K562 (cell line): ENCODE measurements around the gene NT5DC1.

Experiments
- ASH1L ChIP-seq: fragments of 450-650 bp; IDR thresholded peaks from 2 replicates; pipeline ENCODE4 v1.6.1; 2018; ENCODE audit warnings: borderline replicate concordance, mild to moderate bottlenecking, low read depth; ENCODE audit not compliant: partially characterized antibody
- YY1 ChIP-seq, 3 experiments: IDR thresholded peaks; 2 replicates each; pipeline ENCODE4 v1.6.1; 2011; ENCODE audit warnings: low read length in 2 of 3, mild to moderate bottlenecking in 2 of 3, moderate library complexity in 2 of 3, borderline replicate concordance in 1 of 3, control low read depth in 1 of 3, low read depth in 1 of 3; ENCODE audit not compliant: insufficient read depth in 3 of 3, insufficient replicate concordance in 2 of 3, control insufficient read depth in 1 of 3, insufficient read length in 1 of 3; ENCODE audit errors: extremely low read depth in 1 of 3
- ZNF717 ChIP-seq: fragments of 250-450 bp; sonication (Bioruptor Pico); IDR thresholded peaks from 2 replicates; pipeline ENCODE4 v1.5.0; 2021

DNA sequence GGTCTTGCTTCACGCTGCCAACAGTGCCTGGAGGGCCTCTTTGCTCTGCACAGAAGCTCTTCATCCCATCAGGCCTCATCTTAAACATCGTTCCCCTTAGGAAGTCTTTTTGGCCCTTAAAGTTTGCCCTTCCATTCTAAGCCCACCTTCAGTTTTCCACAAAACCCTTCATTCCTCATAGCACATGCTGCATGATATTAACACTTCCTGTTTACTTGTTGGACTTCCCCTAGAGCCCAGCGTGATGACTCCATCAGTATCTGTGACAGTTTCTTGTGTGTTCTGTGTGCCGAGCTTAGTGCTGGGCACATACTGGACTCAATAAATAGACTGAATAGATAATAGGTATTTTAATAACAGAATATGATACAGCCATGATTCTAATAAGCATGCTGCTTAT, 2.2 kb downstream of the NT5DC1 start:
- no peak for TF ChIP-seq ASH1L
- TF ChIP-seq YY1 (IDR thresholded peaks at IDR 0.05; ENCODE audit: borderline replicate concordance in 1 of 3, control insufficient read depth in 1 of 3, extremely low read depth in 1 of 3, insufficient read depth in 3 of 3, insufficient read length in 1 of 3, insufficient replicate concordance in 2 of 3, low read depth in 1 of 3, low read length in 2 of 3), result no peak
- no peak for TF ChIP-seq ZNF717 (CRISPR knock-in tag)
